HepG2 (cell line): ENCODE data around the gene MORN3. TPM values are rescaled to one million over a fixed set of nuclear protein-coding genes. Genes with fewer than 3 reads are reported as not detected.

Experiments
- ATAC-seq: fragments of 200-7000 bp; cut with Tn5 transposase; 3 replicates; pipeline ENCODE4 v1.9.1; 2020; ENCODE audit warnings: mild to moderate bottlenecking, moderate library complexity
- BruUV-seq: library from RNA; stranded (reverse); fragments of 400-500 nt; replicated peaks from 2 replicates; lab custom pipeline; 2021; lab: Mats Ljungman, UMichigan
- CTCF ChIA-PET: fragments of 300-600 bp; formaldehyde crosslinking; extraction: SDS; loops from one replicate; lab custom pipeline; 2021; ENCODE audit warnings: low total read pairs, inconsistent platforms, low intra/inter-chr PET ratio; lab: Yijun Ruan, JAX
- POLR2A ChIA-PET: fragments of 350-600 bp; sonication (Branson Sonifier 250); formaldehyde crosslinking; loops from one replicate; lab custom pipeline; 2020; ENCODE audit warnings: antibody characterized with exemption, inconsistent platforms; lab: Yijun Ruan, JAX
- DNase-seq: peaks from one replicate; pipeline ENCODE4 v3.0.0-alpha.2; 2015; ENCODE audit warnings: low spot score
- FAIRE-seq: peaks from 3 replicates; lab custom pipeline; 2011; peaks lifted over from hg19 to GRCh38; lab: Jason Lieb, UNC
- H2AFZ ChIP-seq: one replicate; pipeline ENCODE4 v1.6.1; 2011; ENCODE audit warnings: low read length, inconsistent platforms
- H3K27ac ChIP-seq: fragments of 300-600 bp; 3 replicates; pipeline ENCODE4 v1.8.0; 2011; ENCODE audit warnings: mixed run types, mild to moderate bottlenecking, mixed read lengths, low read length, inconsistent platforms; ENCODE audit not compliant: insufficient read depth; ENCODE audit errors: extremely low read length
- H3K27me3 ChIP-seq, 2 experiments: fragments of 200-600 bp in 1 of 2; 2 replicates in 1 of 2; 3 replicates in 1 of 2; pipeline versions ENCODE4 v1.6.0 to v1.8.0; 2011; ENCODE audit warnings: low read length in 2 of 2, mild to moderate bottlenecking in 2 of 2, moderate library complexity in 2 of 2, inconsistent platforms in 1 of 2; ENCODE audit not compliant: insufficient read depth in 2 of 2, control insufficient read depth in 1 of 2
- H3K36me3 ChIP-seq, 2 experiments: fragments of 200-600 bp in 1 of 2; replicated peaks in 1 of 2; 2 replicates in 1 of 2; 3 replicates in 1 of 2; pipeline versions ENCODE4 v1.5.1 to v1.8.0; 2011; ENCODE audit warnings: low read length in 2 of 2, inconsistent platforms in 1 of 2; ENCODE audit not compliant: insufficient read depth in 2 of 2, control insufficient read depth in 1 of 2
- H3K4me1 ChIP-seq: 2 replicates; pipeline ENCODE4 v1.5.1; 2012; ENCODE audit warnings: low read length, inconsistent platforms; ENCODE audit not compliant: insufficient read depth
- H3K4me2 ChIP-seq: 2 replicates; pipeline ENCODE4 v1.6.0; 2011; ENCODE audit warnings: low read depth, low read length, inconsistent platforms
- H3K4me3 ChIP-seq, 3 experiments: fragments of 200-600 bp in 1 of 3; sonication (generic), shearing (Covaris generic) in 1 of 3; replicated peaks in 1 of 3; 2 replicates each; pipeline ENCODE4 v1.5.1; 2011 to 2016; ENCODE audit warnings: low read length in 3 of 3, inconsistent platforms in 2 of 3, low read depth in 2 of 3, mild to moderate bottlenecking in 2 of 3, control low read depth in 1 of 3, mixed read lengths in 1 of 3; ENCODE audit not compliant: insufficient read depth in 1 of 3
- H3K79me2 ChIP-seq: one replicate; pipeline ENCODE4 v1.6.1; 2011; ENCODE audit warnings: low read length, inconsistent platforms; ENCODE audit not compliant: insufficient read depth
- H3K9ac ChIP-seq: 2 replicates; pipeline ENCODE4 v1.6.0; 2011; ENCODE audit warnings: mild to moderate bottlenecking, low read depth, low read length, inconsistent platforms; ENCODE audit not compliant: insufficient read depth
- H3K9me3 ChIP-seq: 2 replicates; pipeline ENCODE4 v1.5.1; 2012; ENCODE audit warnings: mild to moderate bottlenecking, low read length
- H4K20me1 ChIP-seq: 2 replicates; pipeline ENCODE4 v1.6.0; 2011; ENCODE audit warnings: inconsistent platforms, mild to moderate bottlenecking, low read length, moderate library complexity; ENCODE audit not compliant: insufficient read depth
- AKAP8 ChIP-seq: sonication (generic); formaldehyde crosslinking; IDR thresholded peaks from 2 replicates; pipeline ENCODE4 v1.5.1; 2020; ENCODE audit warnings: mild to moderate bottlenecking, missing genetic modification reagents
- EEA1 ChIP-seq: sonication (generic); formaldehyde crosslinking; IDR thresholded peaks from 2 replicates; pipeline ENCODE4 v1.5.1; 2020; ENCODE audit warnings: mild to moderate bottlenecking, missing genetic modification reagents, borderline replicate concordance
- KLF13 ChIP-seq: sonication (generic); formaldehyde crosslinking; IDR thresholded peaks from 2 replicates; pipeline ENCODE4 v1.4.0; 2020; ENCODE audit warnings: mild to moderate bottlenecking, missing genetic modification reagents
- RBAK ChIP-seq: sonication (generic); formaldehyde crosslinking; IDR thresholded peaks from 2 replicates; pipeline ENCODE4 v1.5.1; 2020; ENCODE audit warnings: mild to moderate bottlenecking, missing genetic modification reagents
- RFX1 ChIP-seq: fragments of 450-650 bp; IDR thresholded peaks from 2 replicates; pipeline ENCODE4 v1.6.1; 2017
- SKI ChIP-seq: fragments of 450-650 bp; IDR thresholded peaks from one replicate; pipeline ENCODE4 v1.6.1; 2018; ENCODE audit warnings: mild to moderate bottlenecking; ENCODE audit not compliant: partially characterized antibody
- XRCC5 ChIP-seq: fragments of 200-400 bp; formaldehyde crosslinking; optimal IDR thresholded peaks from 2 replicates; pipeline ENCODE3; 2017; ENCODE audit warnings: mild to moderate bottlenecking, low read length
- ZKSCAN1 ChIP-seq: fragments of 150-350 bp; IDR thresholded peaks from 2 replicates; pipeline ENCODE4 v1.6.1; 2014; ENCODE audit warnings: low read length
- ZSCAN22 ChIP-seq: sonication (generic); formaldehyde crosslinking; IDR thresholded peaks from 2 replicates; pipeline ENCODE4 v1.4.0; 2020; ENCODE audit warnings: mild to moderate bottlenecking, missing genetic modification reagents
- WGBS: methylation state at CpG from one replicate; pipeline ENCODE4 v1.1.6; 2017; ENCODE audit warnings: low lambda C conversion rate; 5-methylcytosine and 5-hydroxymethylcytosine counted together
- in situ Hi-C: cut with HindIII; loops from 2 replicates; pipeline ENCODE4 v1.10.0; 2017; ENCODE audit warnings: low pct_unique_long_range_greater_than_20kb; ENCODE audit not compliant: extremely low pct_ligation_motif_present
- intact Hi-C: fragments of 100-400 bp; cut with micrococcal nuclease; formaldehyde crosslinking; loops from one replicate; pipeline ENCODE4 v1.10.0; 2022; ENCODE audit not compliant: unreplicated experiment
- polyA plus RNA-seq, 8 experiments: library from polyadenylated mRNA; depleted of rRNA in 3 of 8; stranded (reverse) in 7 of 8; unstranded in 1 of 8; fragments of >200 nt; fragmentation: Illumina TruSeq in 4 of 8; extraction: Trizol in 4 of 8; gene quantifications; 2 replicates each; pipeline versions ENCODE4 v1.2.1 to v1.2.3, GENCODE V29; 2011 to 2016; ENCODE audit warnings: low read depth in 4 of 8, missing spikeins in 1 of 8, mixed read lengths in 1 of 8; ENCODE audit not compliant: insufficient read depth in 1 of 8
- total RNA-seq, 5 experiments: library from RNA; depleted of rRNA; stranded (reverse); fragments of >200 nt; fragmentation: Illumina TruSeq; extraction: Trizol; gene quantifications; 2 replicates each; pipeline ENCODE4 v1.2.3, GENCODE V29; 2016; ENCODE audit warnings: low read depth in 1 of 5
- TF ChIP-seq, protein P1 (sequence below): sonication (generic); formaldehyde crosslinking; IDR thresholded peaks from 2 replicates; pipeline ENCODE4 v1.5.0; 2020; ENCODE audit warnings: missing genetic modification reagents

Gene MORN3
- total and polyA plus RNA-seq, 2 of the 13 experiments (the other 11 are each of a cell fraction or from before 2014, with no cell fraction given): 1.1 to 2.0 TPM

DNA sequence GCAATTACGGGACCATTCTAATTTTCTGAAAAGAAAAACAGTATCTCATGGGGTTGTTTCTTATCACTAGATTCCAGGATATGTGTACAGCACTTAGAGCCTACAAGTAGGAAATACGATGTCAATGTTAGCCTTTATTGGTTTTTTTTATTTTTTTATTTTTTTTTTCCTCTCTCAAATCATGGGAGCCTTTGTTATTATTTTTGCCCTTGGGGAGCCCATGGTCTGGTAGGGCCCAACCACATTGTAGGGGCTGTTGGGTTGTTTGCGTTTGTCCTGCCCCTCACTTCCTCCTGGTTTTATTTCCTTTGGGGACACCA, 5.9 kb downstream of the MORN3 start:
- H3K79me2 ChIP-seq: no peaks in the 10 kb centered on the region
- no peak overlapping the region for H2AFZ ChIP-seq
- WGBS: 91% methylated on average over 3 of the region's 3 CpGs
- H3K4me1 ChIP-seq: peaks cover 42% of the 10 kb centered on the region
- no peaks in the 10 kb centered on the region for H4K20me1 ChIP-seq
- no peak for TF ChIP-seq XRCC5
- no peak for TF ChIP-seq EEA1 (CRISPR knock-in tag)
- TF ChIP-seq, protein P1, sequence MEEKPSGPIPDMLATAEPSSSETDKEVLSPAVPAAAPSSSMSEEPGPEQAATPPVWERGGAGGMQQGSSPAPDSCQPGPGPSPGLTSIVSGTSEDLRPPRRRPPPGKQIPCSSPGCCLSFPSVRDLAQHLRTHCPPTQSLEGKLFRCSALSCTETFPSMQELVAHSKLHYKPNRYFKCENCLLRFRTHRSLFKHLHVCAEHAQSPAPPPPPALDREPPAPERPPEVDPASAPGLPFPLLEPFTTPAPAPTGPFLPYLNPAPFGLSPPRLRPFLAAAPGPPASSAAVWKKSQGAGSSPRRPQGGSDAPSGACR (CRISPR knock-in tag): no peak
- no peak for TF ChIP-seq AKAP8
- TF ChIP-seq ZKSCAN1: no peak
- TF ChIP-seq RFX1: no peak
- TF ChIP-seq RBAK: no peak
- no peak for TF ChIP-seq ZSCAN22 (CRISPR knock-in tag)
- TF ChIP-seq SKI: no peak
- TF ChIP-seq KLF13 (CRISPR knock-in tag): no peak
- H3K27me3 ChIP-seq: no peaks in the 10 kb centered on the region
- no peaks in the 10 kb centered on the region for H3K9me3 ChIP-seq
- ATAC-seq: no peak
- no peak overlapping the region for H3K9ac ChIP-seq
- H3K27ac ChIP-seq: no peak overlapping the region
- intact Hi-C loops: no loop called here
- in situ Hi-C loops: no loop called here
- ChIA-PET POLR2A (no interaction called here), CTCF (no interaction called here)
- H3K4me2 ChIP-seq: no peak overlapping the region
- BruUV-seq: no TSS peak
- no peaks in the 10 kb centered on the region for H3K36me3 ChIP-seq
- DNase-seq: no peak
- FAIRE-seq: no peak
- H3K4me3 ChIP-seq: no peak overlapping the region
